Suprapubic skin (tissue), 4 donors: ENCODE results near the gene CACNA1S. TPM values are rescaled to one million over a fixed set of nuclear protein-coding genes. Genes with fewer than 3 reads are reported as not detected.

Source experiments
- DNase-seq, 2 donors: peaks; one replicate each; pipeline ENCODE4 v3.0.0-alpha.2; 2019; ENCODE audit warnings: low spot score in 2 of 2
- H3K27ac ChIP-seq: fragments of 200-600 bp; sonication (generic); one replicate; pipeline ENCODE4 v1.5.1; 2019
- H3K27me3 ChIP-seq: fragments of 200-600 bp; sonication (generic); one replicate; pipeline ENCODE4 v1.5.1; 2019
- H3K36me3 ChIP-seq: fragments of 200-600 bp; sonication (generic); one replicate; pipeline ENCODE4 v1.5.1; 2019
- H3K4me1 ChIP-seq: fragments of 200-600 bp; sonication (generic); one replicate; pipeline ENCODE4 v1.5.1; 2019
- H3K4me3 ChIP-seq: fragments of 200-600 bp; sonication (generic); one replicate; pipeline ENCODE4 v1.5.1; 2019; ENCODE audit warnings: mild to moderate bottlenecking
- H3K9me3 ChIP-seq: fragments of 200-600 bp; sonication (generic); one replicate; pipeline ENCODE4 v1.5.1; 2019
- CTCF ChIP-seq, 2 donors: fragments of 200-600 bp in 1 of 2; fragments of 450-650 bp in 1 of 2; sonication (generic) in 1 of 2; IDR thresholded peaks; one replicate each; pipeline ENCODE4 v1.5.1; 2016 to 2019; ENCODE audit warnings: antibody characterized with exemption in 2 of 2, mild to moderate bottlenecking in 1 of 2, moderate library complexity in 1 of 2
- EP300 ChIP-seq: sonication (generic); formaldehyde crosslinking; IDR thresholded peaks from one replicate; pipeline ENCODE4 v1.6.1; 2017; ENCODE audit warnings: antibody characterized with exemption
- POLR2A ChIP-seq, 2 donors: fragments of 450-650 bp; IDR thresholded peaks; one replicate each; pipeline ENCODE4 v1.6.1; 2017; ENCODE audit warnings: antibody characterized with exemption in 2 of 2, mild to moderate bottlenecking in 2 of 2, moderate library complexity in 2 of 2
- POLR2AphosphoS5 ChIP-seq, 3 donors: sonication (generic); formaldehyde crosslinking; IDR thresholded peaks; one replicate each; pipeline ENCODE4 v1.6.1; 2017; ENCODE audit warnings: antibody characterized with exemption in 3 of 3
- WGBS: methylation state at CpG from one replicate; pipeline ENCODE4 v1.1.5; 2018; 5-methylcytosine and 5-hydroxymethylcytosine counted together
- total RNA-seq, 4 donors: library from RNA; depleted of rRNA; stranded (reverse); fragments of >200 nt; gene quantifications; one replicate each; pipeline ENCODE4 v1.1.0, GENCODE V29; 2016

CACNA1S gene
- total RNA-seq, 4 donors from 2014 or later, result not detected

GRCh38 chr1:201127755-201128455 is 15.7 kb upstream of the CACNA1S start:
- Histone ChIP-seq H3K9me3 (no peaks in the 10 kb centered on the region), H3K4me3 (no peak overlapping the region), H3K27ac (no peak overlapping the region), H3K4me1 (no peaks in the 10 kb centered on the region), H3K27me3 (peaks cover 9% of the 10 kb centered on the region), H3K36me3 (no peaks in the 10 kb centered on the region)
- 87% methylated on average over 12 of the region's 17 CpGs for WGBS
- DNase-seq, result no peak
- TF ChIP-seq CTCF (IDR thresholded peaks at IDR 0.05), result no peak
- TF ChIP-seq POLR2A (IDR thresholded peaks at IDR 0.05), result no peak
- TF ChIP-seq EP300, result no peak
- no peak for TF ChIP-seq POLR2AphosphoS5 (IDR thresholded peaks at IDR 0.05)

- Histone ChIP-seq H3K4me3 (no peak within 1 kb of the TSS), H3K9me3 (no peaks in the 10 kb centered on the region), H3K4me1 (no peaks in the 10 kb centered on the region), H3K27ac (no peak within 1 kb of the TSS), H3K27me3 (peaks cover 10% of the 10 kb centered on the region), H3K36me3 (no peaks in the 10 kb centered on the region)
- WGBS, result 79% methylated on average over 16 of the region's 24 CpGs
- TF ChIP-seq CTCF (IDR thresholded peaks at IDR 0.05) (no peak), POLR2A (IDR thresholded peaks at IDR 0.05) (no peak), EP300 (no peak), POLR2AphosphoS5 (IDR thresholded peaks at IDR 0.05) (no peak)
- DNase-seq, result no peak
Measured at GRCh38 chr1:201126832-201127754, 14.9 kb upstream of the CACNA1S start, which contains the start of gene ASCL5. Gene ASCL5 (minus strand): TSS chr1:201127184. CDS start chr1:201115372, 11,812 bp downstream.

GRCh38 chr1:201126463-201126831 is 14.2 kb upstream of the CACNA1S start:
- 63% methylated on average over 3 of the region's 3 CpGs for WGBS
- no peak overlapping the region for H3K27ac ChIP-seq
- H3K4me3 ChIP-seq, result no peak overlapping the region
- no peaks in the 10 kb centered on the region for H3K36me3 ChIP-seq
- H3K27me3 ChIP-seq, result peaks cover 12% of the 10 kb centered on the region
- no peak for DNase-seq
- no peaks in the 10 kb centered on the region for H3K4me1 ChIP-seq
- no peaks in the 10 kb centered on the region for H3K9me3 ChIP-seq
- no peak for TF ChIP-seq EP300
- no peak for TF ChIP-seq POLR2AphosphoS5 (IDR thresholded peaks at IDR 0.05)
- TF ChIP-seq CTCF (IDR thresholded peaks at IDR 0.05), result no peak

- peaks cover 12% of the 10 kb centered on the region for H3K27me3 ChIP-seq
- H3K36me3 ChIP-seq, result no peaks in the 10 kb centered on the region
- H3K4me3 ChIP-seq, result no peak overlapping the region
- no peak overlapping the region for H3K27ac ChIP-seq
- no peaks in the 10 kb centered on the region for H3K9me3 ChIP-seq
- DNase-seq, result no peak
- WGBS, result 69% methylated on average over 7 of the region's 7 CpGs
- no peaks in the 10 kb centered on the region for H3K4me1 ChIP-seq
- TF ChIP-seq POLR2AphosphoS5 (IDR thresholded peaks at IDR 0.05), result no peak
- TF ChIP-seq POLR2A (IDR thresholded peaks at IDR 0.05), result no peak
- no peak for TF ChIP-seq CTCF (IDR thresholded peaks at IDR 0.05)
- TF ChIP-seq EP300, result no peak
Measured at GRCh38 chr1:201125800-201126199, 13.6 kb upstream of the CACNA1S start.

- DNase-seq, result no peak
- H3K4me1 ChIP-seq, result no peaks in the 10 kb centered on the region
- H3K4me3 ChIP-seq, result no peak overlapping the region
- no peaks in the 10 kb centered on the region for H3K36me3 ChIP-seq
- WGBS, result 38% methylated on average over 7 of the region's 9 CpGs
- H3K9me3 ChIP-seq, result no peaks in the 10 kb centered on the region
- H3K27ac ChIP-seq, result no peak overlapping the region
- no peak for TF ChIP-seq EP300
- no peak for TF ChIP-seq POLR2AphosphoS5 (IDR thresholded peaks at IDR 0.05)
- no peak for TF ChIP-seq CTCF (IDR thresholded peaks at IDR 0.05)
- no peak for TF ChIP-seq POLR2A (IDR thresholded peaks at IDR 0.05)
- peaks cover 12% of the 10 kb centered on the region for H3K27me3 ChIP-seq
Measured at GRCh38 chr1:201125019-201125418, 12.8 kb upstream of the CACNA1S start.
